Tibial artery (tissue), 4 donors: ENCODE results near the gene STON1.
A peak's percentile ranks its signal among the peaks of the same experiment; 100 is the strongest.

Source experiments
- DNase-seq, 2 donors: peaks; one replicate each; pipeline ENCODE4 v3.0.0-alpha.2; 2019
- H3K27ac ChIP-seq, 2 donors: fragments of 200-600 bp; sonication (generic) in 1 of 2; 1 replicate in 1 of 2; 2 replicates in 1 of 2; pipeline ENCODE4 v1.5.1; 2018 to 2019; ENCODE audit warnings: mild to moderate bottlenecking in 1 of 2
- H3K27me3 ChIP-seq, 2 donors: fragments of 200-600 bp; sonication (generic) in 1 of 2; one replicate each; pipeline versions ENCODE4 v1.5.1 to v1.6.0; 2016 to 2019
- H3K36me3 ChIP-seq, 3 donors: fragments of 200-600 bp; sonication (generic) in 2 of 3; one replicate each; pipeline ENCODE4 v1.5.1; 2016 to 2019; ENCODE audit warnings: mild to moderate bottlenecking in 2 of 3
- H3K4me1 ChIP-seq, 4 donors: fragments of 200-600 bp; sonication (generic) in 2 of 4; 1 replicate in 3 of 4; 2 replicates in 1 of 4; pipeline ENCODE4 v1.5.1; 2016 to 2019
- H3K4me3 ChIP-seq, 2 donors: fragments of 200-600 bp; sonication (generic) in 1 of 2; 1 replicate in 1 of 2; 2 replicates in 1 of 2; pipeline ENCODE4 v1.5.1; 2018 to 2019; ENCODE audit warnings: mild to moderate bottlenecking in 2 of 2
- H3K9me3 ChIP-seq, 3 donors: fragments of 200-600 bp; sonication (generic) in 1 of 3; one replicate each; pipeline ENCODE4 v1.5.1; 2016 to 2019
- intact Hi-C: fragments of 100-400 bp; cut with DNase I; formaldehyde crosslinking; loops from one replicate; pipeline ENCODE4 v1.15.0; 2023; ENCODE audit warnings: low total_unique reads
- TF ChIP-seq, protein P1 (sequence below), 2 experiments: fragments of 200-600 bp in 1 of 2; fragments of 450-650 bp in 1 of 2; IDR thresholded peaks; one replicate each; pipeline ENCODE4 v1.5.1; 2017 to 2019; ENCODE audit warnings: antibody characterized with exemption in 2 of 2, mild to moderate bottlenecking in 1 of 2, moderate library complexity in 1 of 2

STON1 gene, protein sequence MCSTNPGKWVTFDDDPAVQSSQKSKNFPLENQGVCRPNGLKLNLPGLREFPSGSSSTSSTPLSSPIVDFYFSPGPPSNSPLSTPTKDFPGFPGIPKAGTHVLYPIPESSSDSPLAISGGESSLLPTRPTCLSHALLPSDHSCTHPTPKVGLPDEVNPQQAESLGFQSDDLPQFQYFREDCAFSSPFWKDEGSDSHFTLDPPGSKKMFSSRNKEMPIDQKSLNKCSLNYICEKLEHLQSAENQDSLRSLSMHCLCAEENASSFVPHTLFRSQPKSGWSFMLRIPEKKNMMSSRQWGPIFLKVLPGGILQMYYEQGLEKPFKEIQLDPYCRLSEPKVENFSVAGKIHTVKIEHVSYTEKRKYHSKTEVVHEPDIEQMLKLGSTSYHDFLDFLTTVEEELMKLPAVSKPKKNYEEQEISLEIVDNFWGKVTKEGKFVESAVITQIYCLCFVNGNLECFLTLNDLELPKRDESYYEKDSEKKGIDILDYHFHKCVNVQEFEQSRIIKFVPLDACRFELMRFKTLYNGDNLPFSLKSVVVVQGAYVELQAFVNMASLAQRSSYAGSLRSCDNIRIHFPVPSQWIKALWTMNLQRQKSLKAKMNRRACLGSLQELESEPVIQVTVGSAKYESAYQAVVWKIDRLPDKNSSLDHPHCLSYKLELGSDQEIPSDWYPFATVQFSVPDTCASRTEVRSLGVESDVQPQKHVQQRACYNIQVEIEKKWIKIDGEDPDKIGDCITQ

DNA sequence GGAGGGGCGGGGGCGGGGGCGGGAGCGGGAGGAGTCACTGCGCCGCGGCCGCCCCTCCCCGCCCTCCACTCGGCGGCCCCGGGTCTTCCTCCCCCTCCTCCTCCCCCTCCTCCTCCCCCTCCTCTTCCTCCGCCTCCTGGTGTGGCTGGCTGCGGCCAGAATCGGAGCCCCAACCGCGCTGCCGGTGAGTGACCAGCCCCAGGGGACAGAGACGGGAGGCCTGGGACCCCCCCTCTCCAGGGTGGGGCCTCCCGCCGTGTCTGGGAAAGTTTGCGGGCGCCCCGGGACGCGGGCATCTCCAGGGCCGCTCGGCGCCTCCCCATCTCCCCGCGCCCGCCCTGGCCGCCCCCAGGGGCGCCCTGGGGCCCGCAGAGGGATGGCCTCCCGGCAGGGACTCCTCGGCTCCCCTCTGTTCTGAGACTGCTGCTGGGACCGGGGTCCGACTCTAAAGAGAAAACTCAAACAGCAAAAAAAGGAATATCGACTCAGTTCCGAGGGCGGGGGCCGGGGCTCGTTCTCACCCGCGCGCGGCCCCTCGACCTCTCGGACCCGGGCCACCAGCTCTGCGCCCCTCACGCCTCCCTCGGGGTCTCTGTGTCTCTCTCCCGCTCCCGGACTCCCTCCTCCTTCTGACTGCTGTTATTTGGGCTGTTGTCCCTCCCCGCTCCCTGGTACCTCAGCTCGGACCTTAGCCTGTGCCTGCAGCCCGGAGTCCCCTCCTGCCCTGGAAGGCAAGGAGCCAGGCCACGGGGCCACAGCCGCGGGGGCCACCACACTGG, at the start of gene STON1:
Gene STON1, plus strand, starts transcription at position 122 of the 779 bp plus-strand sequence. CDS start 50,480 bp downstream, outside the sequence.
- intact Hi-C loops = no loop called here
- peak; percentile 51 to 81 for DNase-seq
- H3K4me1 ChIP-seq = peaks cover 0 to 43% (median 15%) of the 10 kb centered on the region in 4 donors

DNA sequence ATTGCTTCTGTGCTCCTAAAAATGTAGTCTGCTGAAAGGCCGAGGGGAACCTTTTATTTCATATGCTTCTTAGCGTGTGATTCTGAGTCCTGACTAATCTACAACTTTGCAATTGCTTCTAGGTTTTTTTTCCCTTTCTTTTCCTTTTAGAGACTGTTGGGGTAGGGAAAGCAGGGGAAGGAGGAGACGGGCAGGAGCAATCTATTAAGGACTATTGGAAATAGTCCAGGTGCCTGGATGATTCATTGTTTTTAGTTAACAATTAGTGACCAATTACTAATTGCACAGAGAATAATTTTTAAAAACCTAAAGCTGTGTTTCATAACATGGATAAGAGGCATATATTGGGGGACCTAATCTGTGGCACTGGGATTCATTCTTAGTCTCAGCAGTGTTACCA, 49.4 kb upstream of the STON1 start:
- intact Hi-C loops = no loop called here
- Histone ChIP-seq H3K27me3 (no peaks in the 10 kb centered on the region), H3K27ac (no peak overlapping the region), H3K9me3 (no peaks in the 10 kb centered on the region), H3K4me3 (no peak overlapping the region), H3K4me1 (peaks cover 0 to 27% (median 7%) of the 10 kb centered on the region in 4 donors), H3K36me3 (peaks cover 27 to 45% (median 40%) of the 10 kb centered on the region in 3 donors)
- TF ChIP-seq, protein P1, sequence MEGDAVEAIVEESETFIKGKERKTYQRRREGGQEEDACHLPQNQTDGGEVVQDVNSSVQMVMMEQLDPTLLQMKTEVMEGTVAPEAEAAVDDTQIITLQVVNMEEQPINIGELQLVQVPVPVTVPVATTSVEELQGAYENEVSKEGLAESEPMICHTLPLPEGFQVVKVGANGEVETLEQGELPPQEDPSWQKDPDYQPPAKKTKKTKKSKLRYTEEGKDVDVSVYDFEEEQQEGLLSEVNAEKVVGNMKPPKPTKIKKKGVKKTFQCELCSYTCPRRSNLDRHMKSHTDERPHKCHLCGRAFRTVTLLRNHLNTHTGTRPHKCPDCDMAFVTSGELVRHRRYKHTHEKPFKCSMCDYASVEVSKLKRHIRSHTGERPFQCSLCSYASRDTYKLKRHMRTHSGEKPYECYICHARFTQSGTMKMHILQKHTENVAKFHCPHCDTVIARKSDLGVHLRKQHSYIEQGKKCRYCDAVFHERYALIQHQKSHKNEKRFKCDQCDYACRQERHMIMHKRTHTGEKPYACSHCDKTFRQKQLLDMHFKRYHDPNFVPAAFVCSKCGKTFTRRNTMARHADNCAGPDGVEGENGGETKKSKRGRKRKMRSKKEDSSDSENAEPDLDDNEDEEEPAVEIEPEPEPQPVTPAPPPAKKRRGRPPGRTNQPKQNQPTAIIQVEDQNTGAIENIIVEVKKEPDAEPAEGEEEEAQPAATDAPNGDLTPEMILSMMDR (IDR thresholded peaks at IDR 0.05) = no peak
- no peak for DNase-seq

More for the DNA sequence above, at the start of gene STON1:
- H3K27ac ChIP-seq = peak within 1 kb of the TSS; percentile 82 to 84
- no peaks in the 10 kb centered on the region for H3K9me3 ChIP-seq
- TF ChIP-seq, protein P1 (IDR thresholded peaks at IDR 0.05) = no peak
- H3K27me3 ChIP-seq = no peaks in the 10 kb centered on the region
- peak within 1 kb of the TSS; percentile 66 to 79 for H3K4me3 ChIP-seq
- H3K36me3 ChIP-seq = no peaks in the 10 kb centered on the region

GRCh38 chr2:48482313-48482712, 47.6 kb upstream of the STON1 start:
- Histone ChIP-seq H3K4me3 (no peak overlapping the region), H3K27me3 (no peaks in the 10 kb centered on the region), H3K4me1 (peaks cover 0 to 27% (median 7%) of the 10 kb centered on the region in 4 donors), H3K9me3 (no peaks in the 10 kb centered on the region), H3K36me3 (peaks cover 37 to 47% (median 46%) of the 10 kb centered on the region in 3 donors), H3K27ac (peak overlapping the region in 1 of 2 donors; percentile 61)
- no peak for DNase-seq
- TF ChIP-seq, protein P1 (IDR thresholded peaks at IDR 0.05) = no peak
- intact Hi-C loops = no loop called here

DNA sequence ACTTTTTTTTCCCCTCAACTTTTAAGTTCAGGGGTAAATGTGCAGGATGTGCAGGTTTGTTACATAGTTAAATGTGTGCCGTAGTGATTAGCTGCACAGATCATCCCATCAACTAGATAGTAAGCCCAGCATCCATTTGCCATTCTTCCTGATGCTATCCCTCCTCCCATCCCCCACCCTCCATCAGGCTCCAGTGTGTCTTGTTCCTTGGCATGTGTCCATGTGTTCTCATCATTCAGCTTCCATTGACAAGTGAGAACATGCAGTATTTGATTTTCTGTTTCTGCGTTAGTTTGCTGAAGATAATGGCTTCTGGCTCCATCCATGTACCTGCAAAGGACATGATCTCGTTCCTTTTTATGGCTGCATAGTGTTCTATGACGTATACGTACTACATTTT, 47.2 kb upstream of the STON1 start:
- no peaks in the 10 kb centered on the region for H3K27me3 ChIP-seq
- H3K27ac ChIP-seq = peak overlapping the region; percentile 61 to 67
- intact Hi-C loops = no loop called here
- peaks cover 0 to 27% (median 7%) of the 10 kb centered on the region in 4 donors for H3K4me1 ChIP-seq
- H3K4me3 ChIP-seq = no peak overlapping the region
- no peaks in the 10 kb centered on the region for H3K9me3 ChIP-seq
- DNase-seq = no peak
- H3K36me3 ChIP-seq = peaks cover 36 to 45% (median 43%) of the 10 kb centered on the region in 3 donors
- TF ChIP-seq, protein P1 (IDR thresholded peaks at IDR 0.05) = no peak

DNA sequence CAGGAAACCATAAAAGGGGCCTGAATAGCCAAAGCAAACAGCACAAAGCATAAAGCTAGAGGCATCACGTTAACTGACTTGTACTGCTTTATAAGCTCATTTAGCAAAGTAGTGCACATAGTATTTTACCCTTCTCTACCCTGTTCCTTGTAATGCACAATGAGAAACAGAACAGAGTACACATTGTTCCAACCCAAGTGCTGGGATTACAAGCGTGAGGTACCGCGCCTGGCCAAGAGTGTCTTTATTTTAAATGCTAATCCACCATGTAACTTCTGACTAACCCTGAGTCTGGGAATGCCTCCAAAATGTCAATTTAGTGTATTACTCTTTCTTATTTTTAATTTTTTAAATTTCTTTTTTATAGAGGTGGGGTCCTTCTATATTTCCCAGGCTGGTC, 46.4 kb upstream of the STON1 start:
- intact Hi-C loops = no loop called here
- no peak overlapping the region for H3K4me3 ChIP-seq
- TF ChIP-seq, protein P1 (IDR thresholded peaks at IDR 0.05) = no peak
- no peaks in the 10 kb centered on the region for H3K9me3 ChIP-seq
- peaks cover 36 to 46% (median 45%) of the 10 kb centered on the region in 3 donors for H3K36me3 ChIP-seq
- H3K27ac ChIP-seq = peak overlapping the region; percentile 61 to 67
- H3K27me3 ChIP-seq = no peaks in the 10 kb centered on the region
- no peak for DNase-seq
- peaks cover 0 to 27% (median 7%) of the 10 kb centered on the region in 4 donors for H3K4me1 ChIP-seq
